Natural killer cell (primary cell): Measurements from ENCODE around the gene SYNPO. TPM values are rescaled to one million over a fixed set of nuclear protein-coding genes. Genes with fewer than 3 reads are reported as not detected.

Source experiments
- ATAC-seq, 3 donors: fragments of 150-1000 bp in 2 of 3; fragments of 200-7000 bp in 1 of 3; cut with Tn5 transposase; 1 replicate in 1 of 3; 2 replicates in 2 of 3; pipeline ENCODE4 v1.10.0; 2021; ENCODE audit warnings: mild to moderate bottlenecking in 2 of 3, moderate library complexity in 2 of 3
- DNase-seq, 2 donors: peaks; one replicate each; pipeline versions ENCODE4 v3.0.0 to v3.0.0-alpha.2; 2013 to 2021; ENCODE audit warnings: mixed read lengths in 1 of 2
- H3K27ac ChIP-seq: one replicate; pipeline ENCODE4 v1.5.1; 2013; ENCODE audit warnings: mild to moderate bottlenecking, low read length
- H3K27me3 ChIP-seq: one replicate; pipeline ENCODE4 v1.6.1; 2013; ENCODE audit warnings: low read length; ENCODE audit not compliant: control insufficient read depth, insufficient read depth
- H3K36me3 ChIP-seq: one replicate; pipeline ENCODE4 v1.6.1; 2013; ENCODE audit warnings: low read length; ENCODE audit not compliant: control insufficient read depth, insufficient read depth
- H3K4me1 ChIP-seq: one replicate; pipeline ENCODE4 v1.6.1; 2013; ENCODE audit warnings: low read length; ENCODE audit not compliant: control insufficient read depth, insufficient read depth
- H3K4me3 ChIP-seq: one replicate; pipeline ENCODE4 v1.5.1; 2013; ENCODE audit warnings: low read length
- H3K9me3 ChIP-seq: one replicate; pipeline ENCODE4 v1.6.1; 2013; ENCODE audit warnings: low read length; ENCODE audit not compliant: control insufficient read depth, insufficient read depth
- H3K27ac Mint-ChIP-seq, 2 donors: one replicate each; pipeline ENCODE4 v1.8.0; 2022; ENCODE audit warnings: mild to moderate bottlenecking in 2 of 2, mixed read lengths in 2 of 2, moderate library complexity in 1 of 2
- H3K27me3 Mint-ChIP-seq, 2 donors: one replicate each; pipeline ENCODE4 v1.8.0; 2022; ENCODE audit warnings: low read depth in 2 of 2, mixed read lengths in 2 of 2
- H3K36me3 Mint-ChIP-seq: one replicate; pipeline ENCODE4 v1.8.0; 2022; ENCODE audit warnings: mixed read lengths
- H3K4me1 Mint-ChIP-seq, 2 donors: one replicate each; pipeline ENCODE4 v1.8.0; 2022; ENCODE audit warnings: mixed read lengths in 2 of 2
- H3K4me3 Mint-ChIP-seq: one replicate; pipeline ENCODE4 v1.8.0; 2022; ENCODE audit warnings: mild to moderate bottlenecking, moderate library complexity, mixed read lengths
- H3K9me3 Mint-ChIP-seq, 2 donors: one replicate each; pipeline ENCODE4 v1.8.0; 2022; ENCODE audit warnings: mixed read lengths in 2 of 2
- CTCF ChIP-seq: fragments of 200-600 bp; IDR thresholded peaks from one replicate; pipeline ENCODE4 v1.8.0; 2022; ENCODE audit warnings: antibody characterized with exemption
- WGBS: methylation state at CpG from one replicate; pipeline ENCODE4 v1.1.7; 2013; ENCODE audit warnings: missing lambda C conversion rate; ENCODE audit not compliant: insufficient coverage; 5-methylcytosine and 5-hydroxymethylcytosine counted together
- intact Hi-C: fragments of 100-400 bp; cut with micrococcal nuclease; formaldehyde crosslinking; loops from one replicate; pipeline ENCODE4 v1.14.2; 2022
- total RNA-seq, 4 donors: library from RNA; stranded (reverse); fragments of 120-200 nt in 1 of 4; gene quantifications; one replicate each; pipeline versions ENCODE4 v1.2.3 to v1.2.4, GENCODE V29; 2013 to 2022

SYNPO gene
- total RNA-seq, 3 donors from 2014 or later (not counting 1 experiment from before 2014, with no cell fraction given): 0.16 to 0.48 TPM; not detected in 1

DNA sequence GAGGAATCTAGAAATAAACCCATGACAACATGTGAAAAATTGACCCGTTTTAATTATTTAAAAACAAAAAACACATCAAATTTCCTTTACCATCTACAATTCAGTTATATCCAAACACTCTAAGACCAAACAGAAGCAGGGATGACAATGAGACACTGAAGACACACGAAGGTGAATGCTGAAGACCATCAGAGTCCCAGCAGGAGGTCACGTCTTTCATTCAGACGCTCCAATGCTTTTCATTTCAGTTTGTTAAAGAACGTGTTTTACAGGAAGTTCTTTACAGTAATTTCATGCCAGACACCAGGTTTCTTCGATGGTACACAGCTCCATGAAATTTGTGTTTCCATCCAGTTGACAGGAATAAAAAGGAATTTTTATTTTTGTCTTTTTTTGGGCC, 50.3 kb downstream of the SYNPO start:
- Histone ChIP-seq H3K27me3 (no peaks in the 10 kb centered on the region), H3K4me3 (no peak overlapping the region), H3K4me1 (no peaks in the 10 kb centered on the region), H3K9me3 (no peaks in the 10 kb centered on the region), H3K36me3 (peaks cover 59% of the 10 kb centered on the region), H3K27ac (no peak overlapping the region)
- Mint-ChIP-seq H3K36me3 (peaks cover 36% of the 10 kb centered on the region), H3K4me1 (no peaks in the 10 kb centered on the region), H3K27ac (peak overlapping the region in 1 of 2 donors; percentile 38), H3K27me3 (no peaks in the 10 kb centered on the region), H3K9me3 (no peaks in the 10 kb centered on the region), H3K4me3 (no peak overlapping the region)
- no peak for TF ChIP-seq CTCF
- no peak for DNase-seq
- ATAC-seq: no peak
- WGBS: 94% methylated on average over 6 of the region's 6 CpGs
- intact Hi-C loops: no loop called here

DNA sequence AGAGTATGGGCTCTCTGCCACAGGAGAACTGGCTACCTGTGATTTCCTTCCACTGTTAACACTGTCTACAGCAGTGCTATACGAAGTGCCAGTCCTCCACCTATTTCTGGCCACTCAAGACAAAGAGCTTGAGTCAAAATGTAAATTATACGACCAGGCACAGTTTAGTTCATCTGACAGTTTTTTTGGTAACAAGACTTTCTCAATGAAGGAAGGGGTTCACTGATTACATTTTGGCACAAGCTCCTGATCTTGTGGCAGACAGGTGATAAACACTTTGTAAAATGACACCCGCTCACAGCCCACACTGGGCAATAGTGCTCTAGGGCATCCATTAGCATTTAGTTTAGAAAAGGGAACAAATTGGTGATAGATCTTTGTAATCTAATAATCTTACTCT, 51.8 kb downstream of the SYNPO start:
- no peaks in the 10 kb centered on the region for H3K4me1 Mint-ChIP-seq
- intact Hi-C loops: no loop called here
- no peak for TF ChIP-seq CTCF
- no peak overlapping the region for H3K4me3 Mint-ChIP-seq
- no peaks in the 10 kb centered on the region for H3K27me3 Mint-ChIP-seq
- DNase-seq (no peak), ATAC-seq (no peak)
- H3K27ac Mint-ChIP-seq: no peak overlapping the region
- H3K27ac ChIP-seq: no peak overlapping the region
- peaks cover 41% of the 10 kb centered on the region for H3K36me3 Mint-ChIP-seq
- H3K9me3 ChIP-seq: no peaks in the 10 kb centered on the region
- H3K36me3 ChIP-seq: peaks cover 65% of the 10 kb centered on the region
- no peaks in the 10 kb centered on the region for H3K9me3 Mint-ChIP-seq
- WGBS: 91% methylated on average over 3 of the region's 3 CpGs
- no peak overlapping the region for H3K4me3 ChIP-seq
- no peaks in the 10 kb centered on the region for H3K27me3 ChIP-seq
- H3K4me1 ChIP-seq: no peaks in the 10 kb centered on the region

DNA sequence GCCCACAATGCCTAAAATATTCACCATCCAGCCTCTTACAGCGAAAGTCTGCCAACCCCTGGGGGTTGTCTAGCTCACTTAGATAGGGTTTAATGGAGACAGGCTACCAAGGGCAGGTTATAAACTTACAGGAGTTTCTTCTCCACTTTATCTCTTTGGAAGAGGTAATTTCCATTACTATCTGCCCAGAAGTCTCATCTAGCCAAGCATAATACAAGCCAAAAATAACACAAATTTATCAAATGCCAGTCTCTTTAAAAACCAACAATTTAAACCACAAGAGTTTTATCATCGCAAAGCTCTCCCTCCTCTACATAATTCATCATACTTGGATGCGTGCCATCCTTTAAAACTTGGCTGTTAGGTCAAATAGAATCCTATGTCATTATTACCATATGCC, 54.2 kb downstream of the SYNPO start:
- no peaks in the 10 kb centered on the region for H3K9me3 Mint-ChIP-seq
- H3K9me3 ChIP-seq: no peaks in the 10 kb centered on the region
- H3K36me3 ChIP-seq: peaks cover 82% of the 10 kb centered on the region
- H3K4me1 ChIP-seq: peaks cover 4% of the 10 kb centered on the region
- ATAC-seq (no peak), DNase-seq (no peak)
- peaks cover 42% of the 10 kb centered on the region for H3K36me3 Mint-ChIP-seq
- no peaks in the 10 kb centered on the region for H3K27me3 Mint-ChIP-seq
- H3K27ac ChIP-seq: no peak overlapping the region
- TF ChIP-seq CTCF: no peak
- H3K27me3 ChIP-seq: no peaks in the 10 kb centered on the region
- H3K4me3 Mint-ChIP-seq: no peak overlapping the region
- no peak overlapping the region for H3K27ac Mint-ChIP-seq
- peaks cover 7 to 15% of the 10 kb centered on the region in 2 donors for H3K4me1 Mint-ChIP-seq
- H3K4me3 ChIP-seq: no peak overlapping the region
- intact Hi-C loops: no loop called here
- 89% methylated on average over 2 of the region's 3 CpGs for whole genome bisulfite sequencing

DNA sequence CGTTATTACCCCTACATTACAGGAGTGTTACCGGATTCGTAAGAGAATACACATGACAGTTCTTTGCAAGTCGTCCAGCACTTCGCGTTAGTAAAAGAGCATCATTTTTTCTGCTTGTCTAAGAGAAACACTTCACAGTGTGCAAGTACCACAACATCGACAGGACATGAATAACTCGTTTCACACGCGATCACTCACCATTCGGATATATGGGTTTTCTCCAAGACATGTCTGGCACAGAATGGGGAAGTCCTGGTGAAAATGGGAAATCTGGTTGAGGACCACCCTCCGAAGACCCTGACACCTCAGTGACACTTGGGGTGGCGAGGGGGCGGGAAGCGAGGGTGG, 59.8 kb downstream of the SYNPO start:
- Mint-ChIP-seq H3K36me3 (peaks cover 13% of the 10 kb centered on the region), H3K4me3 (no peak overlapping the region), H3K27me3 (no peaks in the 10 kb centered on the region), H3K9me3 (no peaks in the 10 kb centered on the region), H3K4me1 (peaks cover 7 to 15% of the 10 kb centered on the region in 2 donors), H3K27ac (no peak overlapping the region)
- WGBS: 4% methylated on average over 15 of the region's 15 CpGs
- intact Hi-C loops: no loop called here
- H3K27me3 ChIP-seq: peaks cover 2% of the 10 kb centered on the region
- peaks cover 35% of the 10 kb centered on the region for H3K36me3 ChIP-seq
- H3K4me3 ChIP-seq: peak overlapping the region; percentile 90
- H3K4me1 ChIP-seq: peaks cover 5% of the 10 kb centered on the region
- peak overlapping the region; percentile 92 for H3K27ac ChIP-seq
- ATAC-seq (peak in 2 of 3 donors; percentile 4 to 15), DNase-seq (no peak)
- H3K9me3 ChIP-seq: no peaks in the 10 kb centered on the region
- no peak for TF ChIP-seq CTCF
